Endometrial microvascular endothelial cells (primary cell): ENCODE data around the gene SLITRK2. TPM values are rescaled to one million over a fixed set of nuclear protein-coding genes. Genes with fewer than 3 reads are reported as not detected.

Experiments used
- in situ Hi-C: cut with HindIII; loops from 2 replicates; pipeline ENCODE4 v1.10.0; 2017; ENCODE audit warnings: low sequenced_read_pairs, low pct_unique_long_range_greater_than_20kb; ENCODE audit errors: inconsistent ontology term
- total RNA-seq: library from RNA; depleted of rRNA; stranded (reverse); fragments of >200 nt; gene quantifications from one replicate; pipeline ENCODE4 v1.2.3, GENCODE V29; 2015; ENCODE audit errors: inconsistent ontology term

SLITRK2 gene
- total RNA-seq, 1 donor from 2014 or later, result not detected

- in situ Hi-C loops, result no loop called here
These were observed 30.8 kb downstream of the SLITRK2 start for GRCh38 chrX:145848448-145848847.

DNA sequence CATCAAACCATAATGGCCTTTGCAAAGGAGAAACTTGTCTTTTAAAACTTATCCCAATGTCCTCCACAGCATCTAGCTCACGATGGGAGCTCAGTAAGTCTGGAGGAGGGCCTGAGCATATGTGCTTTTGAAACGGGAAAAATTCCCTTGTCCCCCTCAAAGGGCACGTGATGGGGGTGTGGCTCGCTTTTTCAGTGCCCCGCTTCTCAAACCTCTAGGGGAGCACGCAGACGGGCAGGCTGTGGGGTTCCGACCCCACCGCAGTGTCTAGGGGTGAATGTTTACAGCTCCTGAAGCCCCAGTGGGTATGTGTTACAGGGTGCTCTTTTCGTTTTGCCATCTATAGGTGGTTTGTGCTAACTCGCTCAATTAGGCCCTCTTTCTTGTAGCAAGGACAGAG lies 31.2 kb downstream of the SLITRK2 start:
- in situ Hi-C loops, result no loop called here

- in situ Hi-C loops, result no loop called here
These were observed 35.6 kb downstream of the SLITRK2 start for GRCh38 chrX:145853181-145853580.

- in situ Hi-C loops, result no loop called here
These were observed 38.6 kb downstream of the SLITRK2 start for GRCh38 chrX:145856181-145856580.

DNA sequence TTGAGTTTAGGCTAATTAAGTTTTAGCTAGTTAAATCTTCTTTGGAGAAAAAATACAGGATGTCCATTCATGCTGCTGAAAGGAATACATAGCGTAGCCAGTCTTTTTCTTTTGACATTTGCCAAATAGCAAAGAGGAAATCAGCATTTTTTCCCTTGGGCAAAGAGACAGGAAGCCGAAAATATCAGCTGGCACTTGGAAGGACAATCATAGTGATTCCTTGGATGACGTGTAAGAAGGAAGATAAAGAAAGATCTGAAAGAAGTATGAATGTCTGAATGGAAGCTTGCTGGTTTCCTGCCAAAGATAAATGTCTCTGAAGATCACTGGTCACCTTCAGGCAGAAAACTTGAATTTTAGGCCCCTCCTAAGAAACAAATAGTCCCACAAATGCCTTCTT lies 44.2 kb downstream of the SLITRK2 start:
- in situ Hi-C loops, result no loop called here

GRCh38 chrX:145865082-145865481 lies 47.5 kb downstream of the SLITRK2 start:
- in situ Hi-C loops, result no loop called here
